C4-2B (cell line): Measurements from ENCODE around the gene ECT2.
"Not testable (repeated sequence)": the region's sequence is repeated elsewhere in the genome, so short reads cannot be mapped to it uniquely, and the experiment has no call there.

Experiments
- H3K27ac ChIP-seq: fragments of 450-650 bp; 2 replicates; pipeline ENCODE4 v1.5.1; 2017
- ZFX ChIP-seq: fragments of 450-650 bp; IDR thresholded peaks from 2 replicates; pipeline ENCODE4 v1.6.1; 2017
- TF ChIP-seq, protein P1 (sequence below): fragments of 450-650 bp; conservative IDR thresholded peaks from 2 replicates; pipeline ENCODE4 v1.5.1; 2017; ENCODE audit warnings: mild to moderate bottlenecking

The ECT2 gene, protein sequence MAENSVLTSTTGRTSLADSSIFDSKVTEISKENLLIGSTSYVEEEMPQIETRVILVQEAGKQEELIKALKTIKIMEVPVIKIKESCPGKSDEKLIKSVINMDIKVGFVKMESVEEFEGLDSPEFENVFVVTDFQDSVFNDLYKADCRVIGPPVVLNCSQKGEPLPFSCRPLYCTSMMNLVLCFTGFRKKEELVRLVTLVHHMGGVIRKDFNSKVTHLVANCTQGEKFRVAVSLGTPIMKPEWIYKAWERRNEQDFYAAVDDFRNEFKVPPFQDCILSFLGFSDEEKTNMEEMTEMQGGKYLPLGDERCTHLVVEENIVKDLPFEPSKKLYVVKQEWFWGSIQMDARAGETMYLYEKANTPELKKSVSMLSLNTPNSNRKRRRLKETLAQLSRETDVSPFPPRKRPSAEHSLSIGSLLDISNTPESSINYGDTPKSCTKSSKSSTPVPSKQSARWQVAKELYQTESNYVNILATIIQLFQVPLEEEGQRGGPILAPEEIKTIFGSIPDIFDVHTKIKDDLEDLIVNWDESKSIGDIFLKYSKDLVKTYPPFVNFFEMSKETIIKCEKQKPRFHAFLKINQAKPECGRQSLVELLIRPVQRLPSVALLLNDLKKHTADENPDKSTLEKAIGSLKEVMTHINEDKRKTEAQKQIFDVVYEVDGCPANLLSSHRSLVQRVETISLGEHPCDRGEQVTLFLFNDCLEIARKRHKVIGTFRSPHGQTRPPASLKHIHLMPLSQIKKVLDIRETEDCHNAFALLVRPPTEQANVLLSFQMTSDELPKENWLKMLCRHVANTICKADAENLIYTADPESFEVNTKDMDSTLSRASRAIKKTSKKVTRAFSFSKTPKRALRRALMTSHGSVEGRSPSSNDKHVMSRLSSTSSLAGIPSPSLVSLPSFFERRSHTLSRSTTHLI

DNA sequence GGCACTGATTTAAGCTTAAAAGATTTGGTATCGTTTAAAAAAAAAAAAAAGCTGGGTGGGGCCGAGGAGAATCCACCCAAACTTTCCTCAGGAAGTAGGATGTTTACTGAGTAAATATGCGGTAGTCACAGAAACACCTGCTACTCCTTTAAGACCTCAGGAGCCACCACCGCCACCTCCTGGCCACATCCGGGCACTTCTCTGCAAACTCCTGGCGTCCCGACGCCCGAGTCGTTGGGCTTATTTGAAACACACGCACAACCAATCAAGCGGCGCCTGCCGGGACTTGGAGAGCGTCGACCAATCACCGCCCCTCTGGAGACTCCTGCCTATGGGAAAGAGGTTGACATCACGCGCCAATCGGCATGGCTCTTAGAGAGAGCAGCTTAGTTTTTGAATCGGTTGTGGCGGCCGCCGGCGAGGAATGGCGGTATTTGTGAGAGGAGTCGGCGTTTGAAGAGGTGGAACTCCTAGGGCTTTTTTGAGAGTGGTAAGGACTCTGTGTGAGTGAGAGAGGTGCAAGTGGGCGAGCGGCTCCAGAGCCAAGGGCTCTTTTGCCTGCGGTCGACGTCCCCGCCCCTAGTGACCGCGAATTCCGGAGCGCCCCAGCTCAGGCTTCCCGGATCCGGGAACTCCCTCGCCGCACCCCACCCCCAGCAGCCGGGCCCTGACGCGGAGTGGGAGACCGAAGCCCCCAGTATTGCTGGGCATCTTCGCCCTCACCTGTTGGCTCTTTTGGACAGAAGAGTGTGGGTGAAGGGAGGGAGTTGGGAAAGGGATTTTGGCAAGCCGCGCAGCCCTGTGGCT lies at the start of gene ECT2:
TSS of gene ECT2 (plus strand) at position 359 of the 807 bp plus-strand sequence. CDS start 3,805 bp downstream, outside the sequence.
- H3K27ac ChIP-seq, result peak within 1 kb of the TSS; percentile 90
- TF ChIP-seq ZFX, result no peak
- TF ChIP-seq, protein P1, sequence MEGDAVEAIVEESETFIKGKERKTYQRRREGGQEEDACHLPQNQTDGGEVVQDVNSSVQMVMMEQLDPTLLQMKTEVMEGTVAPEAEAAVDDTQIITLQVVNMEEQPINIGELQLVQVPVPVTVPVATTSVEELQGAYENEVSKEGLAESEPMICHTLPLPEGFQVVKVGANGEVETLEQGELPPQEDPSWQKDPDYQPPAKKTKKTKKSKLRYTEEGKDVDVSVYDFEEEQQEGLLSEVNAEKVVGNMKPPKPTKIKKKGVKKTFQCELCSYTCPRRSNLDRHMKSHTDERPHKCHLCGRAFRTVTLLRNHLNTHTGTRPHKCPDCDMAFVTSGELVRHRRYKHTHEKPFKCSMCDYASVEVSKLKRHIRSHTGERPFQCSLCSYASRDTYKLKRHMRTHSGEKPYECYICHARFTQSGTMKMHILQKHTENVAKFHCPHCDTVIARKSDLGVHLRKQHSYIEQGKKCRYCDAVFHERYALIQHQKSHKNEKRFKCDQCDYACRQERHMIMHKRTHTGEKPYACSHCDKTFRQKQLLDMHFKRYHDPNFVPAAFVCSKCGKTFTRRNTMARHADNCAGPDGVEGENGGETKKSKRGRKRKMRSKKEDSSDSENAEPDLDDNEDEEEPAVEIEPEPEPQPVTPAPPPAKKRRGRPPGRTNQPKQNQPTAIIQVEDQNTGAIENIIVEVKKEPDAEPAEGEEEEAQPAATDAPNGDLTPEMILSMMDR, result peak; percentile 96

DNA sequence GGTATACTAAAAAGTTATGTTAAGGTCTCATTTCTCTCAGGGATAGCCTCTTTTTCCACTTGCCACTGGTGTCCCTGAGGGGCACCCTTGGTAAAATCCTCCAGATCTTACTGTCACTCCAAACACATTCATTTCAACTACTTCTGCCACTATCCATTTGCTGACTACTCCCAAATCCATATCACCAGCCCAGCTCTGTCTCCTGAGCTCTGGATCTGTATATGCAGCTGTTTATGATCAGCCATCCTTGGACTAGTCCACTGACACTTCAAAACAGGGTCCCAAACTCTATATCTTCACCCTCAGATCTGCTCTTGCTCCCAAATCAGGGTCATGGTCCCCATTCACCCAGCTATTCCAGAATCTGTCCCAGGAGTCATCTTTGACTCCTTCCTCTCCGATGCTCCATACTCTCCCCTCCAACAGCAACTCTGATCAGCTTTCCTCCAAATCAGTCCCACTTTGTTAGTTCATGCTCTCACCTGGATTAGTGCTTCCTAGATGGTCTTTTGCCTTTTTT lies 49.5 kb upstream of the ECT2 start:
- no peak overlapping the region for H3K27ac ChIP-seq
- no peak for TF ChIP-seq ZFX
- TF ChIP-seq, protein P1, result no peak

DNA sequence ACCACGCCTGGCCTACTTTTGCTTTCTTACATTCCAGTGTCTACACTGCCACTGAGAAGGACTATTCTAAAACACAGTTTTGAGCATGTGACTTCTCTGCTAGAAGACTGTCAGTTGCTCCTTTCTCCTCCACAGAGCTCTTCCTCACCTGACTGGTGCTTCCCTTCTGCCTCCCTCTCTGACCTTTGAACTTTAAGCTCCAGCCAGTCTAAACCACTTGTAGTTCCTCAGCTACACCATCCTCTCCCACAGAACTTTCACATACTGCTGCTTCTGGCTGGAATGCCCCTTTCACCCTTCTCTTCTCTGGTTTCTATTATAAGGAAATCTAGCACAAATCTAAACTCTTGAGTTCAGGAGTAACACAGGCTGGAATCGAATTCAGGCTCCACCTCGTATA lies 48.8 kb upstream of the ECT2 start:
- H3K27ac ChIP-seq, result no peak overlapping the region
- TF ChIP-seq ZFX, result no peak
- TF ChIP-seq, protein P1, result no peak

DNA sequence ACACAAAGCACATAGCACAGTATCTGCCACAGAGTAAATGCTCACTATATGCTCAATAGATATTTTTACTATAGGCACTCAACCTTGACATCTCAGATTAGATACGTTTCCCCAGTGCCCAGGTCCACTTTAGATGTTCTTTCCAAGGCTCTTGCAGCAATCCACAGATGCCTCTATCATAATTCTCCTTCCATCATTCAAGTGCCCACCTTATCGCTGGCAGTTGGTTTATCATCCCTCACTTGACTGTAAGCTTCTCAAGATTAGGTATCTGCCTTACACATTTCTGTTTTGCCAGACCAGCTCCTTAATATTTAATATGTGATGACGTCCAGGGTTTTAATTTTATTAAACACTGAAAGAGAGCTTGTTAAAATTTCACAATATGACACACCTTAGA lies 48.3 kb upstream of the ECT2 start:
- H3K27ac ChIP-seq, result no peak overlapping the region
- no peak for TF ChIP-seq ZFX

DNA sequence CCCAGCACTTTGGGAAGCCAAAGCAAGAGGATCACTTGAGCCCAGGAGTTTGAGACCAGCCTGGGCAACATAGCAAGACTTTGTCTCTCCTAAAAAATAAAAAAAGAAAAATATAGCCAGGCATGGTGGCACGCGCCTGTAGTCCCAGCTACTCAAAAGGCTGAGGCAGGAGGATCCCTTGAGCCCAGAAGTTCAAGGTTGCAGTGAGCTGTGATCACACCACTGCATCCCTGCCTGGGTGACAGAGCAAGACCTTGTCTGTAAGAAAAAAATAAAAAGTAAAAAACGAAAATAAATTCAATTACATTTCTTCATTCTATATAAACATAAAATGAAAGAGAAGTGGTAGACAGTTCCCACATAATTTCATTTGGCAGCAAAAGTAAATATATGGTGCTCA lies 47.8 kb upstream of the ECT2 start:
- H3K27ac ChIP-seq, result not testable (repeated sequence)

DNA sequence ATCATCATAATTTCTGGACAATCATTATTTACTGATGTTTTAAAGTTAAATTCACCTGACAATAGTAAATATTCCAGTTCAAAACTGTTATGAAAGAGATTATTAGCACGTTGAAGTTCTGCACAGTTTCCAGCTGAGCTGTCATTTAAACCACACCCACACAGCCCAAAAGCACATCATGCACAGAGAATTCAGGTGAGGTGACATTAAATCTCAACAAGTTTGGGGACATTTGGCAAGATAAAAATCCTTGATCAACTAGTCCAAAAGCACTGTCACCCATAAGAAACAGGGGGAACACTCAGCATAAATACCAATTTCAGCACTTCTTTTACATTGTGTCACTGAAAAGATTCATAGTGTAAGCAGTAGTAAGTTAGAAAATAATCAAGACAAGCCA lies 46.5 kb upstream of the ECT2 start:
- TF ChIP-seq, protein P1, result no peak
- TF ChIP-seq ZFX, result no peak
- H3K27ac ChIP-seq, result no peak overlapping the region

- no peak overlapping the region for H3K27ac ChIP-seq
- TF ChIP-seq, protein P1, result no peak
- no peak for TF ChIP-seq ZFX
Observed at GRCh38 chr3:172705170-172705569, 45.4 kb upstream of the ECT2 start.
